HG03442 (cell line): ENCODE measurements around the gene MYOCD.
"Not testable (repeated sequence)": the region's sequence is repeated elsewhere in the genome, so short reads cannot be mapped to it uniquely, and the experiment has no call there.

Experiments
- ATAC-seq: cut with Tn5 transposase; IDR thresholded peaks from one replicate; pipeline ENCODE4 v1.9.1; 2021; ENCODE audit warnings: mild to moderate bottlenecking, moderate library complexity; ENCODE audit not compliant: unreplicated experiment

The MYOCD gene, protein sequence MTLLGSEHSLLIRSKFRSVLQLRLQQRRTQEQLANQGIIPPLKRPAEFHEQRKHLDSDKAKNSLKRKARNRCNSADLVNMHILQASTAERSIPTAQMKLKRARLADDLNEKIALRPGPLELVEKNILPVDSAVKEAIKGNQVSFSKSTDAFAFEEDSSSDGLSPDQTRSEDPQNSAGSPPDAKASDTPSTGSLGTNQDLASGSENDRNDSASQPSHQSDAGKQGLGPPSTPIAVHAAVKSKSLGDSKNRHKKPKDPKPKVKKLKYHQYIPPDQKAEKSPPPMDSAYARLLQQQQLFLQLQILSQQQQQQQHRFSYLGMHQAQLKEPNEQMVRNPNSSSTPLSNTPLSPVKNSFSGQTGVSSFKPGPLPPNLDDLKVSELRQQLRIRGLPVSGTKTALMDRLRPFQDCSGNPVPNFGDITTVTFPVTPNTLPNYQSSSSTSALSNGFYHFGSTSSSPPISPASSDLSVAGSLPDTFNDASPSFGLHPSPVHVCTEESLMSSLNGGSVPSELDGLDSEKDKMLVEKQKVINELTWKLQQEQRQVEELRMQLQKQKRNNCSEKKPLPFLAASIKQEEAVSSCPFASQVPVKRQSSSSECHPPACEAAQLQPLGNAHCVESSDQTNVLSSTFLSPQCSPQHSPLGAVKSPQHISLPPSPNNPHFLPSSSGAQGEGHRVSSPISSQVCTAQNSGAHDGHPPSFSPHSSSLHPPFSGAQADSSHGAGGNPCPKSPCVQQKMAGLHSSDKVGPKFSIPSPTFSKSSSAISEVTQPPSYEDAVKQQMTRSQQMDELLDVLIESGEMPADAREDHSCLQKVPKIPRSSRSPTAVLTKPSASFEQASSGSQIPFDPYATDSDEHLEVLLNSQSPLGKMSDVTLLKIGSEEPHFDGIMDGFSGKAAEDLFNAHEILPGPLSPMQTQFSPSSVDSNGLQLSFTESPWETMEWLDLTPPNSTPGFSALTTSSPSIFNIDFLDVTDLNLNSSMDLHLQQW

DNA sequence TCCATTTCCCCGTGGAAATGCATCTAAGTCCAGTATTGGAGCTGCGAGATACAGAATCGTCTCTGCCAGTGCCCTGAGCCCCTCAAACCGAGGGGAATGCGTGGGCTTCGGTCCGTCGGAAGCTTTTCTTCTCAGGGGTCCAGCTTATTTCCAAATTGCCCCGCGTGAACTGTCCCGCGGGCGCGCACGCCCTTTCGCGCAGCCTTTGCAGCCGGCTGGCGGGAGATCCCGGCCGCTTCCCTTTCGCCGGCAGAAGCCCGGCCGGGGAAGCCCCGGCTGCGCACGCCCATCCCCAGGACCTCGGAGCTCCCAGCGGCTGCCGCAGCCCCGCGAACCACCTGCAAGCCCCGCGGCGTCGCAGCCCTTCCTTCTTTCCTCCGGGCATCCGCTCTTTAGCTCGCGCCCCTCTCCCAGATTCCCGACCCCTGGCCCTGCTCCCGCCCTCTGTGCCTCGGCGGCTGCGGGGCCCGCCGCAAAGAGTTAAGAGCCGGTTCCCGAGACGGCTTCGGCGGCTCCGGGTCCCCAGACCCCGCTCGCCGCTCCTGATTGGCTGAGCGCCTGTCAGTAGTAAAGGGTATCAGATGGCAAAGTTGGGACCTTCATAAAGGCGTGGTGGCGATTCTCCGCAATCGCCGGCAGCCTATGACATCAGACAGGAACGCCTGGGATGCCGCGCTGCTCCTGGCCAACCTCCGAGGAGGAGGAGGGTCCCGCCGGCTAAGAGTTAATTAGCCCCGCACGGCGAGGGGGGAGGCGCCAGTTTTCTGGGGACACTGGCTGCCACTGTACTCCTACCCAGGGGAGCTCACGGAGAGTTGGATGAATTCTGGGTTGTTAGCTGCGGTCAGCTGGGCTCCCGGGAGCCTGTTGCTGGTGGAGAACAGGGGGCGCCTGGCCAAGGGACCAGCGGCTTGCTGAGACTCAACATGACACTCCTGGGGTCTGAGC lies at the start of gene MYOCD:
TSS of gene MYOCD (plus strand) at position 628 of the 948 bp plus-strand sequence. CDS start at position 927, 299 bp downstream.
- ATAC-seq: no peak

DNA sequence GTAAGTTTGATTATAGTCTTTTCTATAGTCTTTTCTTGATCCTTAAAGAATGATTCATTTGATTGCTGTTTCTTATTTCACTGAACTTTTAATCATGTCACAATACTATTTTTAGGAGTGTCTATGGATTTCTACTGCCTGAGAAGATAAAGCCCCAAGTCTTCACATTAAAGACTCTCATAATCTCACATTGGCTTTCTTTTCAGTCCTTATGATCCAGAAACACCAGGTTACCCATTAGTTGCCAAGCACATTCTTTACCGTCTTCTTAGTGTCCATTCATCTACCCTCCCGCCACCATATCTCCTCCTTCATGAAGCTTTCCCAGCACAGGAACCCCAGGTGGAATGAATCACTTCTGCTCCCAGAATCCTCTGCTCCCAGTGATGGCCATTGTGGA lies 49.5 kb upstream of the MYOCD start:
- ATAC-seq: no peak

DNA sequence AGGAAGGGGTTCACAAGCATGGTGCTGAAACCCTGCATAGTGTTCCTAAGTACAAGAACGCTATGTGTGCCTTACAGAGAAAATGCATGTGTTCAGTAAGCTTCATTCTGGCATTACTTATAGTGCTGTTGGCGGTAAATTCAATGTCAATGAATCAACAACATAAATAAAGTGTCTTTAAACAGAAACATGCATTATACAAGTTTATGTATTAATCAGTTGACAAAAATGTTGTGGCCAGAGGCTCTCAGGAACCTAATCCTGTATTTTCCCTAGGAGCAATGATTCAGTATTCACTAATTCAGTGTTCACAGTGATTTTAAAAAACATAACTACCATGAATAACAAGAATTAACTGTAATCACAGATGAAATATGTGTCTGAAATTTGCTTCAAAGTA lies 47.1 kb upstream of the MYOCD start:
- ATAC-seq: no peak

DNA sequence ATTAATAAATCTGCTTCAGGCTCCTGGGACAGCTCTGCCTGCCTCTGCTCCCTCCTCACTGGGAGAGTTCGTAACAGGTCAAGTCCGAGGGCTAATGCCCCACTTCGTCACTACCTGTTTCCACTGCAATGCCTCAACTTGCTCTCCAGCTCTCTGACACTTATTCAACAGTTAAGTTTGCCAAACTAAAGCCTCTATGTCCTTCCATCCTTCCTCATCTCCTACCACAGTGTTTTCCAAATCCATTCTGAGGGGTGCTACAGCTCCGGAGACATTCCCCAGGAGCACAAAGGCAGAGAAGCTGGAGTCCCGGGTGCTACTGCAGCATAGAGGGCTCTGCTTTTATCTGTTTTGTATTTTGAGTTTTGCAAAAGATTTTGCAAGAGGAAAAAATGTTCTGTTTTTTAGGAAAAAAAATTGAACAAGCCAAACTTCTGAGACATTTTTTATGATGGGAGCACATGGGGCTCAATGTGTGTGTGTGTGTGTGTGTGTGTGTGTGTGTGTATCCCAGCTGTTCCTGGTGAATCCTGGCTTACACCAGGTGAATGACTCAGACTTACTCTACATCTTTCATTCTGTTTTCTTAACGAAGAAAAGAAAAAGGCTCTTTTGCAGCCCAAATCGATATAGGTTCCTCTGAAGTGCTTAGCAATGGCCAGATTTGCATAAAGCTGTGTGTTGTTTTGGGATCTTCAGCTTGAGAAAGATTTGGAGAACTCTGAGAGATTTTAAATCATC lies 46.1 kb upstream of the MYOCD start:
- no peak for ATAC-seq

DNA sequence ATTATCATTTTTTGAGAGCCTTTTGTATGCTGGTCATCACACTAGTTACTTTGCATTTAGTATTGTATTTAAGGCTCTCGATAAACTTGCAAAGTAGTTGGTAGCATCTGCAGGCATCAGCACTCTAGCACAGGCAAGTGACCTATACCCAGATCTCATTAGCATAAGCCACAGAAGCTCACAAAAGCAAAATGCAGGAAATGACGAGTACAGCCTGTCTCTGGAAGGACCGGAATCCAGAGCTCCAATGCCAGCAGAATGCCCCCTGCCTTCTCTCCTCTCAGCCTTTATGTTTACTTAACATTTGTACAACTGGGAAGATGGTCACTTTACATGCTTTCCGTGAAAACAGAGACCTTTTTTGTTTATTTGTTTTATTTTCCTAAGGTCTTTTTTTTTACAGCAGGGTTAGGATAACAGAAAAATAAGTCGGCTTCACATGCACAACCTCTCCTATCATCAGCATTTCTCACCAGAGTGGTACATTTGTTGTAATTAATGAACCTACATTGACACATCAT lies 45.4 kb upstream of the MYOCD start:
- ATAC-seq: no peak

DNA sequence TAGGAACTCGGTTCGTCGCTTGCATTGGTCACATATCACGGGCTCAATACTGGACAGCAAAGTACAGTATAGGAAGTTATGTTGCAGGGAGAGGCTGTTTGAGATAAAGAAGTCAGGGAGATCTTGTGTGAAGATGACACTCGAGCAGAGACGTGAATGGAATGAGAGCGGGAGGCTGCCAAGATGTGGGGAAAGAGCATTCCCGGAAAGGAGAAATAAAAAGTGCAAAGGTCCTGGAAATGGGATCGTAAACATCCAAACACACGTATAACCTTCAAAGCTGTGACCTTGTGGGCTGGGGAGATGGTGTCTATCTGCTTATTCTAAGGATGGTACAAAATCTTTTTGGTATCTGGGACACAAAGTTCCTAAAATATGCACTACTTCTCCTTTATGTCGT lies 43.0 kb upstream of the MYOCD start:
- no peak for ATAC-seq

DNA sequence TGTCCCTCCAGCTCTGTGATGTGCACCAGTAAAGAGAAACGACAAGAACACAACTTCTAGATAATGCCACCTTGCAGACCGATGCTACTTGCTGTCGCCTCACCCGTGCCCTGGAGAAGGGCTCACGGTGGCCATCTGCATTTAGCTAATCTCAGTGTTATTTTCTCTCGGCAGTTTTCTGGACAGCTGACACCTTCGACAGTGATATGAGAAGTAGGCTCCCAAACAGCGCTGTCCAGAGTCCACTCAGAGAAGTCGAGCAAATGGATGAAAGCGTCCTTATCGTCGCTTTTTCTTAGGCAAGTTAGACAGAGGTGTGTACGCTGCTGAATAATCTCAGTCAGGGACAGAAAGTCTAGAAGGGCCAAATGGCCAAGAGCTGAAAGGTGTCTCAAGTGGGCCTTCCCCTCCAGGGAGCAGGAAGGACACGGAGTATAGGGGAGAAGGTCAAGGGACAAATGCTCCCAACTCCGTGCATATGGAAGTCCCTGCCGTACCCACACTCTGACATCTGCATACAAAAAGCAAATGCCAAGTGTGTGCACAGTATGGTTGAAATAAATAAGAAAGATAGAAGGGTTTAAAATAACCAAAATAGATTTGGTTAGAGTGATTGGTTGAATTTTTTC lies 42.4 kb upstream of the MYOCD start:
- ATAC-seq: no peak

DNA sequence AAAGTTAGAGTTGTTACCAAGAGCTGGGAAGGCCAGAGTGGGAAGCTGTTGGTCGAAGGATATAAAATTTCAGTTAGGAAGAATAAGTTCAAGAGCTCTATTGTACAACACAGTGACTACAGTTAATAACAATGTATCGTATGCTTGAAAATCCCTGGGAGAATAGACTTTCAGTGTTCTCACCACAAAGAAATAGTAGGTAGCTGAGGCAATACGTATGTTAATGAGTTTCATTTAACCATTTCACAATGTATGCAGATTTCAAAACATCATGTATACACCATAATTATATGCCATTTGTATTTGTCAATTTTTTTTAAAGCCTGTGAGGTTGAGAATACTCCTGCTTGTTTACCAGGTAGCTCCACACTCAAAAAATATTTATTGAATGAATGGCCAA lies 41.5 kb upstream of the MYOCD start:
- ATAC-seq: no peak

DNA sequence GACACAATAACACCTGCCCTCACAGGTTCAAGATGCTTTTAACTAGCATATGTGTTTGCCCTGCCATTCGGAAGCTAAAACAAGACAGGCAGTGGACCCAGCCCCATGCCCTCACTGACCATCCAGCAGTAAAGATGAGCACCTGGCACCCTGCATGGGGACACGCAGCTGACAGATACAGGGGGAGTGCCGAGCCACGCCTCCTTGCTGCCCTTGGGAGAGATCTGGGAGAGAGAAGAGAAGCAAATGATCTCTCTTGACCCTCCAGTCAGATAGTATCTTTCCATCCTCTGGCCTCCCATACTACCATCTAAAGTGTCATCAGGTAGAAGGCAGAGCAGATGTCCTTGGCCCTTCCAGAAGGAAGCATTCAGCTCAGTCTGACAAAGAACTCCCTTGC lies 40.6 kb upstream of the MYOCD start:
- ATAC-seq: no peak

DNA sequence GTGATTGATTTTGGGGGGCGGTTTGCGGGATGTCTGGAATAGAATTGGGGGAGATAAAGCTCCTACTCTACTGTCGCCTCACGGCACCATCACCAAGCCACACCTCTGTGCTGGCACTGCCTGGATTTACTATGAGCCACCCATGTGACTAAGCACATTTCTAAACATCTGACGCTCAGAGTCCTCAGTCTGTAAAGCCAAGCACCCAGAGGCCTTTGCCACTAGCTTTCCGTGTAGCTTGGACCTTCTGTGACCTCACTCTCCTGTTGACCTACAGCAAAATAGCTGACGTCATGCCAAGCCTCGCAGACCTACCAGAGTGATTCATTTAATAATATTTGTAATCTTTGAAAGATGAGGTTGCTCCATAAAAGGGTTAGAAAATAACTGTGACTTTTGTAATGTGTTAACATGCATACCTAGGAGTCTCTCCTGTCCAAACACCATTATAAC lies 38.5 kb upstream of the MYOCD start:
- no peak for ATAC-seq

DNA sequence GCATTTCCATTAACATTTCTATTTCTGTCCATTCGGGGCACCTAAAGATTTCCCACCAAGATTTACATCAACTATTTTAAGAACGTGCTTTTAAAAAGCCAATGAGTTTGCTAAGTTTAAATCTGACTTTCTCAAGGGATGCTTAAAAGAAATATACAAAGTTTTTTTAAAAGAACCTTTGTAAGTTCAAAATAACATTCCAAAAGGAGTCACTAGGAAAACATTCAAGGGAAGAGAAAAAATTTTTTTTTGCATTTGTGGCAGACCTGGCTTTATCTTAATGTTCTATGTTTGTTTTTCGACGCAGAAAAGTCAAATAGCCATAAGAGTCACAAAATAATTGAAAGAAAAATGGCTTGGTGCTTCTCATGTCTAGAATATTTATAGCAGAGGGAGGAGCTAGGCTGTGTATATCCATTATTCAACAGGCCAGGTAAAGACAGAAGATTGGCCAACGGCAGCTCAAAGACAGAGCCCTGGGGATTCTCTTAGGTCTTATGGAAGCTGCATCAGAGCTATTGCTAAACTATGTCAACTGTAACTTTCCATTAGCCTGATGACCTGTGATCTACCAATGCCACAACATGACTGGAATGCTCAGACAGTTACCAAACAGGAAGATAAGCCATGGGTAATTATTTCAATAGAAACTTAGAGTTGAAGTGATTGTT lies 37.8 kb upstream of the MYOCD start:
- no peak for ATAC-seq

DNA sequence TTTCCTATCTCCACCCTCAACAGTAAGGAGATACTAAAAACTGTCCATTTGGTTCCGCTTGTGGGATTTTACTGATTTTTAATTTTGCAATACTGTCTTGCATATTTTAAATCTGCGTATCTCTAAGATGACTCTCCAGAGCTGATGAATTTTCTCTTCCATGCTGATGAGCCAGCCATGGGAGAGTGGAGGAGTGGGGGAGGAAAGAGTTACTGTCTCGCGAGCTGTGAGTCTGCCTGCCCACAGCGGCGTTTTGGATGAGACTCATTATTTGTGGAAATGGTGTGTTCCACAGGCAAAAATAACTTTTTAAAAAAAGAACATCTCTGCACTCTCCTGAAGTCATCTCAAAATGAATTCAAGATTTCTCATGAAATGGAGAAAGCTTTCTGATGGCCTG lies 34.6 kb upstream of the MYOCD start:
- no peak for ATAC-seq

DNA sequence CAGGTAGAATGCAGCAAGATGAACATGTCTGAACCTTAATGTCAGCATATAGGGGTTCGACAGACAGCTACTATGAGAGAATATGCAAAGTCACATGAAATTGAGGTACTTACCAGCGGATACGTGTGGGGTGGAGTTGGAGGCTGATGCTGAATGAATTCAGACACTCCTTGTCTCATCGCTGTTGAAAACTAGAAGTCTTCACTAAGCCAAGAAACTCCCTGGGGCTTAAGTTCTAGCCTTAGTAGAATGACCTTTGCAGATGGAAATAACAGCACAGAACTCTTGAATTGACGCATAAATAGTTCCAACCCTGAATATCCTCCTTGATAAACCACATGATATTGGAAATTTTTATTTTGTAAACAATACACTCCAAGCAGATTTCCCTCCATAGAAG lies 32.9 kb upstream of the MYOCD start:
- no peak for ATAC-seq

DNA sequence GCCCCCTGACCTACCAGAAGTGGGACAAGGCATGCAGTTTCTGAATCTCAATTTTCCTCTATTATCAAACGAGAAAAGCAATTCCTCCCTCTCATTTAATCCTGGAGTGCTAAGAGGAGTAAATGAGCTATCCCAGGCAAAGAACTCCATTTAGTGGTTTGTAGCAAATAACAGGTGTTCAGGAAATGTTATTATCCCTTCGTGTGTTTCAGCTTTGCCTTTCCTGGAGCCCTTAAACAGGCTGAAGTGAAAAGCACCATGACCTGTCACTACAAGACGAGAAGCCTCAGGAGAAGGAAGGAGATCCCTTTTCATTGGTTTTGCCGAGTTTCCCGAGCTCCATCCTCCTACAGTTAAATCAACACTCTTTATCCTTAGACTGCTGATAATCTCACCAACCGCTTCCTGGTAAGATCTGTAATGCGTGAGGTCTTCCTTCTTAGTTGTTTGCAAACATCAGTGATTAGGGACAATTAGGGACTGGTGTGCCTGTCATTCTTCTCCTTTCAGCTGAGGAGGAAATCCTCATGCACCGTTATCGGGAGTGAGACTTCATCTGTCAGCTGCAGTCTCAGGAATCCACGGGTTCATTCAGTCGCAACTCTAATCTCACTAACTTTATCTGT lies 30.8 kb upstream of the MYOCD start:
- no peak for ATAC-seq

DNA sequence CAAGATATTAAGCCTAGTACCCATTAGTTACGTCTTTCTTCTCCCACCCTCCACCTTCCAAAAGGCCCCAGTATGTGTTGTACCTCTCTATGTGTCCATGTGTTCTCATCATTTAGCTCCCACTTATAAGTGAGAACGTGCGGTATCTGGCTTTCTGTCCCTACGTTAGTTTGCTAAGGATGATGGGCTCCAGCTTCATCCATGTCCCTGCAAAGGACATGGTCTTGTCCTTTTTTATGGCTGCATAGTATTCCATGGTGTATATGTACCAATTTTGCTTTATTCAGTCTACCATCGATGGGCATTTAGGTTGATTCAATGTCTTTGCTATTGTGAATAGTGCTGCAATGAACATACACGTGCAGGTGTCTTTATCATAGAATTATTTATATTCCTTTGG lies 29.7 kb upstream of the MYOCD start:
- not testable (repeated sequence) for ATAC-seq

DNA sequence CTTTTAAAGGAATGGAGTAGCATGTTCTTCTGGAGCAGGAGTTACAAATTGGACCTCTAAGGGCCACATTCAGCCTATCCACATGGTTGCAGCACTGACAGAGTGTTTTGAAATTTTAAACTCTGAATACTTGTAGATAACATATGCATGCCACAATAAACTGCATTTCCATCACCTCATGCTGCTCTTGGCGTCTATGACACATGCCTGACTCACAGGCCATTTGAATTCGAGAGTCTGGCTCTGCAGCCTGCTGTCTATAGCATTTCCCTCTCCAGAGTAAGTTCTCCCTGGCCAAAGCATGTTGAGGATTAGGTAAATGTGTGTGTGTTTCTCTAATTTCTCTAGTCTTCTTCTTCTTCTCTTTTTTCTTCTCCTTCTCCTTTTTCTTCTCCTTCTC lies 28.7 kb upstream of the MYOCD start:
- ATAC-seq: no peak

DNA sequence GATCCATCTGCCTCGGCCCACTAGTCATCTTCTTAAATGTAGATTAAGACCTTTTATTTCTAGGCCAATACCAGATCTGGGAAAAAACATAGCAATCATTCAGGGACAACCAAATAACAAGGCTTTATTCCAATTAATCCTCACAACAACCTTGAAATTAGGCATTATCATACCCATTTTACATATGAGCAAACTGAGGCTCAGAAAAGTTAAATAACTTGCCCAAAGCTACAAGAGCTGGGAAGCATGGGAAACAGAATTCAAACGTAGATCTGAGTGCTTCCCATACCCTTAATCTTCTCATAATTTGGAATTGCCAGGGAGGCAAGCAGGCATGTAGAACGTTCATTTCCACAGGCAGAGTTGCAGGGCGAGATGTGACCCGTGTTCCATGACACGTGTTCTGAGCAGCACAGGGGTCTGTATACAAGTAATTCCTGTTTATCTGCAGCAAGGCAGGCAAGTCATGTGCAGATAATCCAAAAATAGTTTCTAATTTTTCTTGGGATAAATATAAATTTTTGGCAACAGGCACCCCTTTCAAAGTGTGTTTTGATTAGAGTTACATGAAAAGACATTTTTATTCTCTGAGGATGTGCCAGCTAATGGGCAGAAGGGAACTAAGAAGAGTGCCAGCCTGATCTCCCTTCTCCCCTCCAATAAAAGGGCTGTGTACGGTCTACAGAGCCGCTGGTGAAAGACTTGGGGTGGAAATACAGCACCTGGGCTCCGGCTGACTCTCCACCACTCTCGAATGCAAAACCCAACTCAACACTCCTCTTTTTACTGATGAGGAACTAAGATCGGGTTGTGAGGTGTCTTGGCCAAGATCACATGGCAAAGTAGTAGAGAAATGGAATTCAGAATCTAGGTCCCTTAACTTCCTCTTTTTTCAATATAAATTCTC lies 27.7 kb upstream of the MYOCD start:
- ATAC-seq: no peak
